Activated CD8-positive, alpha-beta memory T cell treated with anti-CD3 and anti-CD28 coated beads, Interleukin-2, amount 50 U/mL, for 48 hours (primary cell): Measurements from ENCODE around the gene FAM209A.
"Not testable (repeated sequence)": the region's sequence is repeated elsewhere in the genome, so short reads cannot be mapped to it uniquely, and the experiment has no call there.

Experiments used
- DNase-seq: peaks from one replicate; pipeline ENCODE4 v3.0.0-alpha.2; 2020

FAM209A gene

GRCh38 chr20:56524444-56524843, at the start of gene FAM209A:
FAM209A (plus strand) TSS chr20:56524744; CDS start chr20:56524809, 65 bp downstream.
- not testable (repeated sequence) for DNase-seq

- no peak for DNase-seq
These were observed 40.6 kb upstream of the FAM209A start for GRCh38 chr20:56483970-56484369.

GRCh38 chr20:56487216-56487615, 37.3 kb upstream of the FAM209A start:
- DNase-seq = no peak

GRCh38 chr20:56488566-56488965, 36.0 kb upstream of the FAM209A start:
- DNase-seq = no peak

GRCh38 chr20:56501116-56501515, 23.4 kb upstream of the FAM209A start:
- DNase-seq = no peak

GRCh38 chr20:56503916-56504315, 20.6 kb upstream of the FAM209A start:
- no peak for DNase-seq

- no peak for DNase-seq
These were observed 20.1 kb upstream of the FAM209A start for GRCh38 chr20:56504373-56505005.

- no peak for DNase-seq
These were observed 18.4 kb upstream of the FAM209A start for GRCh38 chr20:56506103-56506502.

- no peak for DNase-seq
These were observed 12.6 kb upstream of the FAM209A start for GRCh38 chr20:56511926-56512325.

GRCh38 chr20:56513161-56514150, 11.1 kb upstream of the FAM209A start:
- no peak for DNase-seq

GRCh38 chr20:56516631-56517030, 7.9 kb upstream of the FAM209A start:
- no peak for DNase-seq

- DNase-seq = no peak
These were observed 7.3 kb upstream of the FAM209A start for GRCh38 chr20:56517211-56517610.

GRCh38 chr20:56517641-56518040, 6.9 kb upstream of the FAM209A start:
- DNase-seq = no peak

- no peak for DNase-seq
These were observed 6.4 kb upstream of the FAM209A start for GRCh38 chr20:56518126-56518525.

- no peak for DNase-seq
These were observed 5.7 kb upstream of the FAM209A start for GRCh38 chr20:56518721-56519398.

- DNase-seq = no peak
These were observed 5.0 kb upstream of the FAM209A start for GRCh38 chr20:56519551-56519950.

GRCh38 chr20:56520180-56520579, 4.4 kb upstream of the FAM209A start:
- no peak for DNase-seq

GRCh38 chr20:56520746-56521354, 3.7 kb upstream of the FAM209A start:
- not testable (repeated sequence) for DNase-seq

GRCh38 chr20:56522311-56522710, 2.2 kb upstream of the FAM209A start:
- no peak for DNase-seq

GRCh38 chr20:56527521-56527920, 3.0 kb downstream of the FAM209A start:
- no peak for DNase-seq

GRCh38 chr20:56532946-56533345, 8.4 kb downstream of the FAM209A start, which contains the start of gene FAM209B:
FAM209B (plus strand) TSS chr20:56533246; CDS start chr20:56533342, 96 bp downstream.
- not testable (repeated sequence) for DNase-seq

- DNase-seq = no peak
These were observed 13.5 kb downstream of the FAM209A start for GRCh38 chr20:56537997-56538396.

GRCh38 chr20:56540415-56540814, 15.9 kb downstream of the FAM209A start:
- DNase-seq = no peak
